ENCODE measurements around the gene INPP5D. TPM values are rescaled to one million over a fixed set of nuclear protein-coding genes. Genes with fewer than 3 reads are reported as not detected.

The INPP5D gene
- total and polyA plus RNA-seq, 2 of the 13 experiments (the other 11 are each of a cell fraction or from before 2014, with no cell fraction given) = 16.7 to 18.0 TPM

GRCh38 chr2:233061591-233062450, 1.7 kb downstream of the INPP5D start (continued):
- TF ChIP-seq IKZF4 (CRISPR knock-in tag; IDR thresholded peaks at IDR 0.05; ENCODE audit: borderline replicate concordance, low read depth, not compliant biosample characterization) (no peak), CREB1 (IDR thresholded peaks at IDR 0.05) (no peak), CREB1 (CRISPR knock-in tag; IDR thresholded peaks at IDR 0.05) (no peak), GATA4 (IDR thresholded peaks at IDR 0.05; ENCODE audit: borderline replicate concordance, low read depth) (0 out of 2 replicates have a peak, but pooled peaks have one; percentile 31), KDM5A (IDR thresholded peaks at IDR 0.05; ENCODE audit: borderline replicate concordance, low read length) (no peak; the same call in 1 of the 2 replicates), NFYB (CRISPR knock-in tag; IDR thresholded peaks at IDR 0.05) (no peak; the same call in 1 of the 2 replicates), GATAD2A (CRISPR knock-in tag; IDR thresholded peaks at IDR 0.05) (peak; percentile 85), BATF2 (CRISPR knock-in tag; IDR thresholded peaks at IDR 0.05) (no peak), ZNF367 (CRISPR knock-in tag; IDR thresholded peaks at IDR 0.05; ENCODE audit: borderline replicate concordance) (no peak), ZNF317 (CRISPR knock-in tag; IDR thresholded peaks at IDR 0.05) (peak; percentile 88), ZBTB21 (CRISPR knock-in tag; IDR thresholded peaks at IDR 0.05) (no peak), ZNF407 (CRISPR knock-in tag; IDR thresholded peaks at IDR 0.05; ENCODE audit: not compliant biosample characterization) (no peak), TBL1XR1 (IDR thresholded peaks at IDR 0.05; ENCODE audit: borderline replicate concordance, low read length, partially characterized antibody) (peak; percentile 26), ETV5 (CRISPR knock-in tag; IDR thresholded peaks at IDR 0.05; ENCODE audit: borderline replicate concordance) (peak; percentile 54; the same call in 1 of the 2 replicates), BORCS8-MEF2B (CRISPR knock-in tag; IDR thresholded peaks at IDR 0.05) (0 out of 2 replicates have a peak, but pooled peaks have one; percentile 26), JDP2 (CRISPR knock-in tag; IDR thresholded peaks at IDR 0.05; ENCODE audit: borderline replicate concordance) (no peak), MBNL3 (CRISPR knock-in tag; conservative IDR thresholded peaks at IDR 0.05) (no peak), SAFB2 (CRISPR knock-in tag; IDR thresholded peaks at IDR 0.05; ENCODE audit: borderline replicate concordance, low read depth) (peak; percentile 63)
- TF ChIP-seq, protein P1, sequence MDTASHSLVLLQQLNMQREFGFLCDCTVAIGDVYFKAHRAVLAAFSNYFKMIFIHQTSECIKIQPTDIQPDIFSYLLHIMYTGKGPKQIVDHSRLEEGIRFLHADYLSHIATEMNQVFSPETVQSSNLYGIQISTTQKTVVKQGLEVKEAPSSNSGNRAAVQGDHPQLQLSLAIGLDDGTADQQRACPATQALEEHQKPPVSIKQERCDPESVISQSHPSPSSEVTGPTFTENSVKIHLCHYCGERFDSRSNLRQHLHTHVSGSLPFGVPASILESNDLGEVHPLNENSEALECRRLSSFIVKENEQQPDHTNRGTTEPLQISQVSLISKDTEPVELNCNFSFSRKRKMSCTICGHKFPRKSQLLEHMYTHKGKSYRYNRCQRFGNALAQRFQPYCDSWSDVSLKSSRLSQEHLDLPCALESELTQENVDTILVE (CRISPR knock-in tag; IDR thresholded peaks at IDR 0.05) = peak; percentile 18; the same call in 1 of the 2 replicates
